Right renal cortex interstitium (tissue), 3 donors: ENCODE measurements around the gene RALGAPA2. TPM values are rescaled to one million over a fixed set of nuclear protein-coding genes. Genes with fewer than 3 reads are reported as not detected.

ENCODE experiments used
- DNase-seq, 3 donors: peaks; one replicate each; pipeline ENCODE4 v3.0.0-alpha.2; 2013; ENCODE audit warnings: low read depth in 3 of 3, low spot score in 2 of 3
- polyA plus RNA-seq, 3 donors: library from polyadenylated mRNA; unstranded; fragments of 120-200 nt; gene quantifications; one replicate each; pipeline ENCODE4 v1.2.1, GENCODE V29; 2013; ENCODE audit not compliant: insufficient read length in 3 of 3

Gene RALGAPA2
- polyA plus RNA-seq, 3 donors = 17.4 to 20.0 (median 18.7) TPM

GRCh38 chr20:20390393-20390792, 322.1 kb downstream of the RALGAPA2 start:
- no peak for DNase-seq

DNA sequence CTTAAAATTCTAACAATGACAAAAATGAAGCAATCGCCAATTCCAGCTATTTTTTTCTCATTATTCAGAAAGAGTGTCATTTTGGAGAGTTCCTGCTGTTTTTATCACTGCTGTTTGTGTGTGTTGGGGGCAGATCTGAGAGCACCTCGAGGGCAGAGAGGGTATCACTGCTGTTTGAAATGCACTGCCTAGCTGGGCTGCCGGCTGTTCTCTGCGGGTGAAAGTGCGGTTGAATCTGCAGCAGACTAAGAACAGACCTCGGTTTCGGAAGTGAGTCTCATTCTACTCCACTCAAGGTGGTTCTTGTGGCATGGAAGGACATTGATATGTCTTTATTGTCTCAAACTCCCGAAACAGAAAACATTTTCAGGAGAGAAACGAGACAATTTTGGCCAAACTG, 326.3 kb downstream of the RALGAPA2 start:
- DNase-seq = no peak

DNA sequence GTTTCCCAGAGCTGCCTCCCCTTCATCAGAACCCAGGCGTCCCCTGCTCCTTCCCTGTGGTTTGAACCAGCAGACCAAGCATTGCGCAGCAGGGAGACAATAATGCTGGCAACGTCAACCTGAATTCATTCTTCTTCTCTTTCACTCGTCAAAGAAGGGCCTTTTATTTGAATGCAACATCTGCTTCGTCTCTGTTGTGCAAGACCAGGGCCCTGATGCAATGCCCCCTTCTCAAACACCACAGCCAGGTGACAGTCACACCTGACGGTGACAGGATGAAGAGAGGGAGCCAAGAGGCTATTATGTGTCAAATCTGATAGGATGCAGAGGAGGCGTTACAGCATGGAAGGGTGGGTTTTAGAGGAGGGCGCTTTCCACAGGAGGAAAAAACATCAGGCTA, 336.6 kb downstream of the RALGAPA2 start:
- DNase-seq = no peak

GRCh38 chr20:20373091-20373571, 339.3 kb downstream of the RALGAPA2 start:
- DNase-seq = no peak

GRCh38 chr20:20371681-20372080, 340.8 kb downstream of the RALGAPA2 start:
- DNase-seq = no peak

DNA sequence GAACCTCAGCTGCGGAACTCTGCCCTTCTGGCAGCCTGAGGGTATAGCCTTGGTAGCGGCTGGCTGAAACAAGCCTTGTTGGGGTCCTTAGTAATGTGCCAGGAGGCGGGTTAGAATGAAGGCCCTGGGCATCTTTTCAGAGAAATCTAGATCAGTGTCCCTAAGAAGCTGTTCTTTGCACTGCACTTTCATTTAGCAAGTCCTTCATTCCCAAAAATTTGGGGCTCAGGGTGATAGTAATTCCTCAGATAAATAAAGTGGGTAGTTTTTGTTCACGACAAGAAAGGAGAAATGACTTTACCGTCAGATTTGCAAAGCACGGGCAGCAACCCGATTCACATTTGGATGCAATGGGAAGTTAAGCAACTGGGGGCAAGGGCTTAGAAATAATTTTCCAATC, 341.4 kb downstream of the RALGAPA2 start:
- no peak for DNase-seq

- DNase-seq = no peak
Measured at GRCh38 chr20:20370094-20370575, 342.3 kb downstream of the RALGAPA2 start.

- no peak for DNase-seq
Measured at GRCh38 chr20:20369250-20370093, 343.0 kb downstream of the RALGAPA2 start.

DNA sequence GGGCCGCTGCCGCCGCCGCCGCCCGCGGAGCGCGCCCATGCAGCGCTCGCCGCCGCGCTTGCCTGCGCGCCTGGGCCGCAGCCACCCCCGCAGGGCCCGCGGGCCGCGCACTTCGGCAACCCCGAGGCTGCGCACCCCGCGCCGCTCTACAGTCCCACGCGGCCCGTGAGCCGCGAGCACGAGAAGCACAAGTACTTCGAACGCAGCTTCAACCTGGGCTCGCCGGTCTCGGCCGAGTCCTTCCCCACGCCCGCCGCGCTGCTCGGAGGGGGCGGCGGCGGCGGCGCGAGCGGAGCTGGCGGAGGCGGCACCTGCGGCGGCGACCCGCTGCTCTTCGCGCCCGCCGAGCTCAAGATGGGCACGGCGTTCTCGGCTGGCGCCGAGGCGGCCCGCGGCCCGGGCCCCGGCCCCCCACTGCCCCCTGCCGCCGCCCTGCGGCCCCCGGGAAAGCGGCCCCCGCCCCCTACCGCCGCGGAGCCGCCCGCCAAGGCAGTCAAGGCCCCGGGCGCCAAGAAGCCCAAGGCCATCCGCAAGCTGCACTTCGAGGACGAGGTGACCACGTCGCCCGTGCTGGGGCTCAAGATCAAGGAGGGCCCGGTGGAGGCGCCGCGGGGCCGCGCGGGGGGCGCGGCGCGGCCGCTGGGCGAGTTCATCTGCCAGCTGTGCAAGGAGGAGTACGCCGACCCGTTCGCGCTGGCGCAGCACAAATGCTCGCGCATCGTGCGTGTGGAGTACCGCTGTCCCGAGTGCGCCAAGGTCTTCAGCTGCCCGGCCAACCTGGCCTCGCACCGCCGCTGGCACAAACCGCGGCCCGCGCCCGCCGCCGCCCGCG, 343.8 kb downstream of the RALGAPA2 start:
- DNase-seq = no peak

DNA sequence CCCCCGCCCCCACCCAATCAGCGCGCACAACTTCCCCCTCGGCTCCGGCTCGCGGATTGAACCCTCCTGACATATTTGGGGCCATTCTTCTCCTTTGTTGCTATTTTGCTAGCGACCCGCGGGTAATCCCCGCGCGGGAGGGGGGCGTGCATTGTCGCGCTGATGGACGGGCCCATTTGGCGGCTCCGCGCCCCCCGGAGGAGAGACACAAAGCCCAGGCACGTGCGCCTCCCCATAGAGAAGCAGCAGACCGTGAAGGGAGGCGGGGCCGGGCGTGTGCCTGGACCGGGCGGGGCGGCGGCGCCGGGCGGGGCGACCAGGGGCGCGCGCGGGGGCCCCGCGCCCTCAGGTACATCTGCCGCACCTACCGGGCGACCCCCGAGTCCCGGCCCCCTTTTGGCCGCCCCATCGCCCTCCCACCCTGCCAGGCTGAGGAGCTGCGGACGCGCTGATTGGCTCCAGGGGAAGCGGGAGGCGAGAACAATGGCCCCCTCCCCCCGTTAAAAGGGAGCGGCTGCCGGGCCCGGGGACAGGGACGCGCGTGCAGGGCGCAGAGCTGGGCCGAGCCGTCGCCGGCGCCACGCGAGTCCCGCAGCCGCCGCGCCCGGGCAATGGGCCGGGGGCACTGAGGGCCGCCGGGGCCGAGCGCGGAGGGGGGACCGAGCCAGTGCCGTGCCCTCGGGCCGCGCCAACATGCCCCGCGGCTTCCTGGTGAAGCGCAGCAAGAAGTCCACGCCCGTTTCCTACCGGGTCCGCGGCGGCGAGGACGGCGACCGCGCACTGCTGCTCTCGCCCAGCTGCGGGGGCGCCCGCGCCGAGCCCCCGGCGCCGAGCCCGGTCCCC, 344.6 kb downstream of the RALGAPA2 start, which contains the start of gene INSM1:
TSS of gene INSM1 (plus strand) at position 530 of the 843 bp plus-strand sequence. CDS start at position 694, 164 bp downstream.
- no peak for DNase-seq

- no peak for DNase-seq
Measured at GRCh38 chr20:20366876-20367574, 345.4 kb downstream of the RALGAPA2 start.

DNA sequence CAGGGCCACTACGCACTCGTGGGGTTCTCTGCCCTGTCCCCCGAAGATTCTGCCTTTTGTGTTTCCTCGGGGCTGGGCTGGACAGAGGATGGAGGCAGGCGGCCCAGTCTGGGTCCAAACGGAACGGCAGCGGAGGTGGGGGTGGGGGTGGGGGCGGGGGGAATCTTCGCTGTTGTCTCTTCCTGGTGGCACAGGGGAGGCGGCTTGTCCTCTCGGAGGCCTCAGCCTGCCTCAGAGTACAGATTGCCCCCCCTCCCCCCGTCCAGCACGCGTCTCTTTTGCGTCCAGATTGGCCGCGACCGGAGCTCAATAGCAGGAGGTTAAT, 345.9 kb downstream of the RALGAPA2 start:
- DNase-seq = no peak

DNA sequence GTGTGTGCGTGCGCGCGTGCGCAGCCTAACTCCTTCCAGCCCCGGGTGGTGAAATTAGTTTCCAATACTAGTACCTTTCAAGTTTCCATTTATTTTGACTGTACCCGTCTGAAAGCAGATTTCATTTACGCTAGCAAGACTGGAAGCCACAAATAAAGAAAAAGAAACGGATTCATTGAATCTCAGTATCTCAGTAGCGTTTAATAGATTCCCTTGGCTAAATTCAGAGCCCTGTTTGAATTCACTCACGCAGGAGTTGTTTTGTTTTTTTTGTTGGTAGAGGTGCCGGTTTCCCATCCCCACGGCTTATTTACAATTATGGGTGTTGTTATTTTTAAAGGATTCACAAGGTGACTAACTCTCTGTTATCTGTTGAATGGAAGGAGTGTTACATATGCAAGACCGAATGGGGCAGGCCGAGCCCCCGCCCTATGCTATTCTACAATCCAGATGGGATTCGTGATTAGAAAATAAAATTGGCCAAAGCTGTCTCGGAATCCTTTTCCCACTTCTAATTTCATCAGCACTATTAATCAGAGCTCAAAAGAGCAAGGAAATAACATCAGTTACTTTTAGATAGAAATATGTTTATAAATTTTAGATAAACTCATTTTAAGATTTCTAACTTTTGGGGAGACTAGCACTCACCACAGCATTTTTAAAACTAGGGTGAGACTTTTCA, 346.8 kb downstream of the RALGAPA2 start:
- no peak for DNase-seq

- DNase-seq = no peak
Measured at GRCh38 chr20:20364593-20365479, 347.6 kb downstream of the RALGAPA2 start.

DNA sequence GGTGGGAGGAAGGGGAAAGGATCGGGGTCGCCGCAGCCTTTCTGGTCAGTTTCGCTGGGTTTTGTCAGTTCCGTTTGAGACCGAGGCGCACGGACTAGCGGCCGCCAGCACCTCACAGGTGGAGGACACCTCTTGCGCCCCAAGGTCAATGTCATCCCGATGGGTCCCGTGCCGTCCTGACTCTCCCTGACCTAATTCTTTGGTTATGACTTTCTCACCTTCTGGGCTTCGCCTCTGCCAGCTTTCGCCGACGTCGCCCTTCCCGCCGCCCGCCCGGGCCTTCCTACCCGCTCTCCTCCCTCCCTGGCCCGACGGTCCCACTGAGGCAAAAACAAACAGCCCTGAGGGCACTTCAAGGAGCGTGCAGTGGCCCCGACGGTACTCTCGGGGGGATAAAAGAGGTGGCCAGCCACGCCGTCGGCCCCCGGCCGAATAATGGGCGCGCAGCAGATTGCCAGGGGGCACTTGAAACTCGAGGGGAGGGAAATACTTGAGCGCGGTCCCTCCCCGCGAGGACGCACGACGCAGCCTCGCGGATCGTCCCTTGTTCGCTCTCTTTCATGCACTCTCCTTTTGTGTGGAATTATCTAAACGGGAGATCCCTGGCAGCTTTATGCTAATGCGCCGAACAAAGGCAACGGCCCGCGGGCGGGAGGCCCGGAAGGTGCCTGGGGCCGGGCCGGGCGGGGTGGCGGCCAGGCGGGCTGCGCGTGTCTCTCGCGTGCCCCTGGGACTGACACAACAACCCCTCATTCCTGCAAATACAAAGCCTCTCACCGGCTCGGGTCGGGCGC, 348.4 kb downstream of the RALGAPA2 start:
- no peak for DNase-seq

- DNase-seq = no peak
Measured at GRCh38 chr20:20363434-20363798, 349.0 kb downstream of the RALGAPA2 start.

DNA sequence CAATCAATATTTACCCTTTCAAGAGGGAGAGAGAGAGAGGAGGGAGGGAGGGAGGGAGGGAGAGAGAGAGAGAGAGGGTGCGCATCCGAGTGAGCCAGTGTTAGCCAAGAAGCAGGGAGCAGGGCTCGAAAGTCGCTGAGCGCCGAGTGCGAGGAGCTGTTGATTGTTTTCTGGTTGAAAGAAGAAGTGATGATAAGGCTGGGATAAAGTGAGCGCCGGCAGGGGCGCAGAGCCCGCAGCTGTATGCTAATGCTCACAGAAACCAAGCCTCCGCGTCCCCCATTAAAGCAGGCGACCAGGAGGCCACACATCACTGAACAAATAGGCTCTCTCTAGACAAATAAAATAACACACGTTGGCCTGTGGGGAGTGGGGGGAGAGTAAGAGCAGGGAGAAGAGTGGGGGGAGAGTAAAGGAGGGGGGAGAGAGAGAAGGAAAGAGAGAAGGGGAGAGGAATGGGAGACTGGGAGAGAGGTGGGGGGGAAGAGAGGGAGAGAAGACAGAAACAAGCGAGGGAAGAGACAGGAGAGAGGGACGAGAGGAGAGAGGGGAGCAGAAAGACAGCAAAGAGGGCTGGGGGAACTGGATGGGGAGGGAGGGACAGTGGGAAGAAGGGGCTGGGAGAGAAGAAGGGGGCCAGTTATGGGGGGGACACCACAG, 349.5 kb downstream of the RALGAPA2 start:
- DNase-seq = no peak
